ENCODE results near the gene MOCS1.

MOCS1 gene

GRCh38 chr6:39885691-39886090, 48.6 kb downstream of the MOCS1 start:
- H2AFZ ChIP-seq (ENCODE audit: low read depth, low read length), result no peak overlapping the region

DNA sequence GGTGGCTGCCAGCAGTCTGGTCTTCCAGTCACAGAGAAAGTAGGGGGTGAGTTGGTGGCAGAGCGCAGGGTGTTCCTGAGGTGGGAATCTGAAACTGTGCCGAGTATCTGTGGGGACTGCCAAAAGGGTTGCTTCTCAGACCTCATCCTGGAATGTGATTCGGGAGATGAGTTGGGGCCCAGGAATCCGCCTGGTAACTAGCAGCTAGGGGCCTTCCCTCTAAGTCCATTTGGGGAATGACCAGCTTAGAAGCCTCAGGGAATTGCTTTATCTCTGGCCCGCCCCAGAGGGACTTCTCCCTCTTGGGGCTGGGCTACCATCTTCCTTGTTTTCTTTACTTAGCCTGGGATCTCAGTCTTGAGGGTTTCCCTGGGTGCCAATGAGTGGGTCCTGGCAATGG, 49.6 kb downstream of the MOCS1 start:
- Histone ChIP-seq H3K79me2 (ENCODE audit: low read length) (no peaks in the 10 kb centered on the region), H3K4me2 (ENCODE audit: low read length) (no peak overlapping the region), H3K9ac (ENCODE audit: low read length) (no peak overlapping the region), H4K20me1 (ENCODE audit: insufficient read depth, low read length) (no peaks in the 10 kb centered on the region), H3K27me3 (ENCODE audit: low read depth, low read length) (peaks cover 29% of the 10 kb centered on the region), H3K9me3 (ENCODE audit: insufficient read depth, low read length) (no peaks in the 10 kb centered on the region), H3K36me3 (replicated peaks; ENCODE audit: low read depth, low read length) (no peaks in the 10 kb centered on the region), H3K4me3 (ENCODE audit: low read length) (no peak overlapping the region), H3K27ac (ENCODE audit: low read length) (no peak overlapping the region), H3K4me1 (ENCODE audit: low read length) (no peaks in the 10 kb centered on the region), H2AFZ (ENCODE audit: low read depth, low read length) (no peak overlapping the region)
- no peak for TF ChIP-seq EZH2phosphoT487 (IDR thresholded peaks at IDR 0.05; ENCODE audit: low read depth)
- TF ChIP-seq, protein P1, sequence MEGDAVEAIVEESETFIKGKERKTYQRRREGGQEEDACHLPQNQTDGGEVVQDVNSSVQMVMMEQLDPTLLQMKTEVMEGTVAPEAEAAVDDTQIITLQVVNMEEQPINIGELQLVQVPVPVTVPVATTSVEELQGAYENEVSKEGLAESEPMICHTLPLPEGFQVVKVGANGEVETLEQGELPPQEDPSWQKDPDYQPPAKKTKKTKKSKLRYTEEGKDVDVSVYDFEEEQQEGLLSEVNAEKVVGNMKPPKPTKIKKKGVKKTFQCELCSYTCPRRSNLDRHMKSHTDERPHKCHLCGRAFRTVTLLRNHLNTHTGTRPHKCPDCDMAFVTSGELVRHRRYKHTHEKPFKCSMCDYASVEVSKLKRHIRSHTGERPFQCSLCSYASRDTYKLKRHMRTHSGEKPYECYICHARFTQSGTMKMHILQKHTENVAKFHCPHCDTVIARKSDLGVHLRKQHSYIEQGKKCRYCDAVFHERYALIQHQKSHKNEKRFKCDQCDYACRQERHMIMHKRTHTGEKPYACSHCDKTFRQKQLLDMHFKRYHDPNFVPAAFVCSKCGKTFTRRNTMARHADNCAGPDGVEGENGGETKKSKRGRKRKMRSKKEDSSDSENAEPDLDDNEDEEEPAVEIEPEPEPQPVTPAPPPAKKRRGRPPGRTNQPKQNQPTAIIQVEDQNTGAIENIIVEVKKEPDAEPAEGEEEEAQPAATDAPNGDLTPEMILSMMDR (IDR thresholded peaks at IDR 0.05; ENCODE audit: low read depth, low read length), result no peak

More at GRCh38 chr6:39885691-39886090, 48.6 kb downstream of the MOCS1 start:
- Histone ChIP-seq H3K36me3 (replicated peaks; ENCODE audit: low read depth, low read length) (no peaks in the 10 kb centered on the region), H3K9me3 (ENCODE audit: insufficient read depth, low read length) (no peaks in the 10 kb centered on the region), H3K4me2 (ENCODE audit: low read length) (no peak overlapping the region), H3K79me2 (ENCODE audit: low read length) (no peaks in the 10 kb centered on the region), H3K4me3 (ENCODE audit: low read length) (no peak overlapping the region), H3K9ac (ENCODE audit: low read length) (no peak overlapping the region), H3K27me3 (ENCODE audit: low read depth, low read length) (peaks cover 36% of the 10 kb centered on the region), H3K27ac (ENCODE audit: low read length) (no peak overlapping the region), H4K20me1 (ENCODE audit: insufficient read depth, low read length) (no peaks in the 10 kb centered on the region), H3K4me1 (ENCODE audit: low read length) (no peaks in the 10 kb centered on the region)
- TF ChIP-seq, protein P1 (IDR thresholded peaks at IDR 0.05; ENCODE audit: low read depth, low read length), result no peak
- no peak for TF ChIP-seq EZH2phosphoT487 (IDR thresholded peaks at IDR 0.05; ENCODE audit: low read depth)

DNA sequence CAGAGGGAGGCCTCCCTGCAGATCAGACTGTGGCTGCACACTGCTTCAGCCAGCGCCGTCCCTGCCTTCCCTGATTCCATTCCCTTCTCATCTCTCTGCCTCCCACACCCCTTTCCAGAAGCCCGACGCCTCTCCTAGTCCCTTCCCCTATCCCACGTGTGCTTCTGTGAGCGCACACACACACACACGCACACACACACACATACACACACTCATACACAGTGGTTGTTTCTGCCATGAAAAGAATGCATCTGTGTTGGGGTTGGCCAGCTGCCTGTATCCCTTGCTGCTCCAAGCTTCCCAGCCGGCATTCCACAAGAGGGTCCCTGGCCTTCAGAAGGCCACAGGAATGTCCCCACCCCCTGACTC, 51.7 kb downstream of the MOCS1 start:
- no peaks in the 10 kb centered on the region for H3K36me3 ChIP-seq (replicated peaks; ENCODE audit: low read depth, low read length)
- no peaks in the 10 kb centered on the region for H3K79me2 ChIP-seq (ENCODE audit: low read length)
- no peaks in the 10 kb centered on the region for H3K9me3 ChIP-seq (ENCODE audit: insufficient read depth, low read length)
- no peak overlapping the region for H3K4me2 ChIP-seq (ENCODE audit: low read length)
- no peak overlapping the region for H3K4me3 ChIP-seq (ENCODE audit: low read length)
- TF ChIP-seq, protein P1 (IDR thresholded peaks at IDR 0.05; ENCODE audit: low read depth, low read length), result no peak
- no peak for TF ChIP-seq EZH2phosphoT487 (IDR thresholded peaks at IDR 0.05; ENCODE audit: low read depth)
- no peaks in the 10 kb centered on the region for H3K4me1 ChIP-seq (ENCODE audit: low read length)
- H4K20me1 ChIP-seq (ENCODE audit: insufficient read depth, low read length), result no peaks in the 10 kb centered on the region
- H3K9ac ChIP-seq (ENCODE audit: low read length), result no peak overlapping the region
- H2AFZ ChIP-seq (ENCODE audit: low read depth, low read length), result no peak overlapping the region
- H3K27ac ChIP-seq (ENCODE audit: low read length), result no peak overlapping the region
- H3K27me3 ChIP-seq (ENCODE audit: low read depth, low read length), result peaks cover 9% of the 10 kb centered on the region; the same call in 1 of the 2 replicates

DNA sequence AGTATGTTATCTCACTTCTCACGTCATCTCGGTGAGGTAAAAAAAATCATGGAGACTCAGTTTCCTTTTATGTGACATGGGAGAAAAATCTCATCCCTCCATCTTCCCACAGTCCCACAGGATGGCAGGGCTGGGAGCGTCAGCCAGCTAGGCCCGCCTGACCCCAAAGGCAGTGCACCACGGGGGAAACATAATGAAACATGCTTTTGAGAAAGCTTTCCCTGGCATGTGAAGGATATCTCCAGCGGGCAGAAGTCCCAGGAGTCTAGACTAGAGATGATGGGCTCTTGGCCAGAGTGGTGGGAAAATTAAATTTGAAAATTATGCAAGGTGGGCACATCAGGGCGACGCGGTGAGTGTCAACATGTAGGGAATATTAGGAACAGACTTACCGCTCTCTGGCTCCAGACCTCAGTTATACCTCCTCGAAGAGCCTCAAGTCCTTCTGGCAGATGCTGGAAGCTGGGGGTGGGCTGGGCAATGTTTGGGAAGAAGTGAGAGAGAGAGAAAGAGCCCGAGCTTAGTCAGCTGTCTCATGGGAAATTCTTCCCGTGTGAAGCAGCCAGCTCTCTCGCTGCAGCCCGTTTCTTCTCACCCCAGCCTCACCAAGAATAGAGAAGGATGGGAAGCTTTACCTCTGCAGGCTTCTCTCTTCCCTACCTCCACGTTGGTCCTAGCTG, 52.3 kb downstream of the MOCS1 start:
- 0 out of 2 replicates have a peak, but pooled peaks cover 5% of the 10 kb centered on the region for H3K27me3 ChIP-seq (ENCODE audit: low read depth, low read length)
- H3K27ac ChIP-seq (ENCODE audit: low read length), result no peak overlapping the region
- H3K4me3 ChIP-seq (ENCODE audit: low read length), result no peak overlapping the region
- H3K4me1 ChIP-seq (ENCODE audit: low read length), result no peaks in the 10 kb centered on the region
- TF ChIP-seq EZH2phosphoT487 (IDR thresholded peaks at IDR 0.05; ENCODE audit: low read depth), result no peak
- TF ChIP-seq, protein P1 (IDR thresholded peaks at IDR 0.05; ENCODE audit: low read depth, low read length), result no peak
- H3K4me2 ChIP-seq (ENCODE audit: low read length), result no peak overlapping the region
- no peak overlapping the region for H3K9ac ChIP-seq (ENCODE audit: low read length)
- H3K9me3 ChIP-seq (ENCODE audit: insufficient read depth, low read length), result no peaks in the 10 kb centered on the region
- no peak overlapping the region for H2AFZ ChIP-seq (ENCODE audit: low read depth, low read length)
- H3K79me2 ChIP-seq (ENCODE audit: low read length), result no peaks in the 10 kb centered on the region
- no peaks in the 10 kb centered on the region for H3K36me3 ChIP-seq (replicated peaks; ENCODE audit: low read depth, low read length)
- no peaks in the 10 kb centered on the region for H4K20me1 ChIP-seq (ENCODE audit: insufficient read depth, low read length)

Measured in OCI-LY3 (cell line).